ENCODE measurements around the gene ADGRG1. TPM values are rescaled to one million over a fixed set of nuclear protein-coding genes. Genes with fewer than 3 reads are reported as not detected.
"Not testable (repeated sequence)": the region's sequence is repeated elsewhere in the genome, so short reads cannot be mapped to it uniquely, and the experiment has no call there.

ADGRG1 gene
- total RNA-seq = 3.9 and 4.5 TPM in 2 replicates

GRCh38 chr16:57628008-57628781, at the start of gene ADGRG1:
TSS of gene ADGRG1 (plus strand) at chr16:57628630. CDS start at chr16:57650288, 21,658 bp downstream.
- intact Hi-C loops (cut with micrococcal nuclease) = no loop called here

GRCh38 chr16:57579361-57579665, 49.1 kb upstream of the ADGRG1 start:
- intact Hi-C loops (cut with micrococcal nuclease) = loop anchor here (10.0 kb wide), 1 partner anchor 315 kb away; no protein-coding TSS in a partner anchor

- intact Hi-C loops (cut with micrococcal nuclease) = no loop called here
Measured at GRCh38 chr16:57585051-57585687, 43.3 kb upstream of the ADGRG1 start.

- intact Hi-C loops (cut with micrococcal nuclease) = no loop called here
Measured at GRCh38 chr16:57588831-57589230, 39.6 kb upstream of the ADGRG1 start.

GRCh38 chr16:57589374-57589773, 39.1 kb upstream of the ADGRG1 start:
- intact Hi-C loops (cut with micrococcal nuclease) = no loop called here

GRCh38 chr16:57590654-57591085, 37.8 kb upstream of the ADGRG1 start:
- intact Hi-C loops (cut with micrococcal nuclease) = loop anchor here (1.0 to 5.0 kb wide), 7 partner anchors 7 to 412 kb away; partner anchors contain the start of genes USB1 and ZNF319

- intact Hi-C loops (cut with micrococcal nuclease) = loop anchor here (1.0 to 5.0 kb wide), 7 partner anchors 8 to 411 kb away; partner anchors contain the start of genes USB1 and ZNF319
Measured at GRCh38 chr16:57591086-57591869, 37.2 kb upstream of the ADGRG1 start.

- intact Hi-C loops (cut with micrococcal nuclease) = loop anchor here (1.0 to 5.0 kb wide), 9 partner anchors 9 to 410 kb away; partner anchors contain the start of genes KATNB1, USB1 and ZNF319
Measured at GRCh38 chr16:57591870-57592485, 36.5 kb upstream of the ADGRG1 start.

- intact Hi-C loops (cut with micrococcal nuclease) = loop anchor here (1.0 to 5.0 kb wide), 3 partner anchors 58 to 410 kb away; partner anchors contain the start of genes KATNB1, USB1 and ZNF319
Measured at GRCh38 chr16:57592591-57593003, 35.8 kb upstream of the ADGRG1 start.

- intact Hi-C loops (cut with micrococcal nuclease) = loop anchor here (2.0 to 5.0 kb wide), 2 partner anchors 58 to 409 kb away; partner anchors contain the start of genes USB1 and ZNF319
Measured at GRCh38 chr16:57593021-57593420, 35.4 kb upstream of the ADGRG1 start.

GRCh38 chr16:57593990-57594389, 34.4 kb upstream of the ADGRG1 start:
- intact Hi-C loops (cut with micrococcal nuclease) = loop anchor here (2.0 to 5.0 kb wide), 2 partner anchors 59 to 408 kb away; partner anchors contain the start of genes USB1 and ZNF319

- intact Hi-C loops (cut with micrococcal nuclease) = loop anchor here (5.0 kb wide), 1 partner anchor 408 kb away; the partner anchor contains the start of genes USB1 and ZNF319
Measured at GRCh38 chr16:57594531-57595031, 33.8 kb upstream of the ADGRG1 start.

GRCh38 chr16:57596234-57596633, 32.2 kb upstream of the ADGRG1 start:
- intact Hi-C loops (cut with micrococcal nuclease) = not testable (repeated sequence)

- intact Hi-C loops (cut with micrococcal nuclease) = no loop called here
Measured at GRCh38 chr16:57598437-57598836, 30.0 kb upstream of the ADGRG1 start.

GRCh38 chr16:57600048-57600835, 28.2 kb upstream of the ADGRG1 start:
- intact Hi-C loops (cut with micrococcal nuclease) = loop anchor here (10.0 kb wide), 1 partner anchor 665 kb away; the partner anchor contains the start of gene HERPUD1

GRCh38 chr16:57600952-57601580, 27.4 kb upstream of the ADGRG1 start:
- intact Hi-C loops (cut with micrococcal nuclease) = loop anchor here (10.0 kb wide), 1 partner anchor 666 kb away; the partner anchor contains the start of gene HERPUD1

GRCh38 chr16:57601801-57602478, 26.5 kb upstream of the ADGRG1 start:
- intact Hi-C loops (cut with micrococcal nuclease) = loop anchor here (1.0 to 10.0 kb wide), 10 partner anchors 8 to 667 kb away; partner anchors contain the start of genes CCDC102A, CFAP20, HERPUD1 and KATNB1
